ENCODE measurements around the gene TMEFF2.

DNA sequence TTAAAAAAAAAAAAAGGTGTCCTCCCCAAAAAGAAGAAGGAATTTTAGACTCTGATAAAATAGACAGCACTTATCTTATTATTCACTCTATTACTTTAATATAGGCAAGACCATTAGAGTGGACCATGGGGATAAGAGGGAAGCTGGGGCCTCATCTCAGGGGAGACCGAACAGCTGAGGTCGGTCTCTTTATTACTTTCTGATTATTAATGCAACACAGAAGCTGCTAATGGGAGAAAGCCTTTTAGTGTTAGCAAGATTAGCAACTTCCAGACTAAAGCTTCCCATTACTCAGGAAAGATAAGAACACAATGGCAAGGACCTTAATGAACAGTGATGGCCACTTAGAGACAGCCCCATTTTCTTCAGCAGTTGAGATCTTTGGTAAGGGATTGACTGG is 135.5 kb downstream of the TMEFF2 start:
- TF ChIP-seq, protein P1, sequence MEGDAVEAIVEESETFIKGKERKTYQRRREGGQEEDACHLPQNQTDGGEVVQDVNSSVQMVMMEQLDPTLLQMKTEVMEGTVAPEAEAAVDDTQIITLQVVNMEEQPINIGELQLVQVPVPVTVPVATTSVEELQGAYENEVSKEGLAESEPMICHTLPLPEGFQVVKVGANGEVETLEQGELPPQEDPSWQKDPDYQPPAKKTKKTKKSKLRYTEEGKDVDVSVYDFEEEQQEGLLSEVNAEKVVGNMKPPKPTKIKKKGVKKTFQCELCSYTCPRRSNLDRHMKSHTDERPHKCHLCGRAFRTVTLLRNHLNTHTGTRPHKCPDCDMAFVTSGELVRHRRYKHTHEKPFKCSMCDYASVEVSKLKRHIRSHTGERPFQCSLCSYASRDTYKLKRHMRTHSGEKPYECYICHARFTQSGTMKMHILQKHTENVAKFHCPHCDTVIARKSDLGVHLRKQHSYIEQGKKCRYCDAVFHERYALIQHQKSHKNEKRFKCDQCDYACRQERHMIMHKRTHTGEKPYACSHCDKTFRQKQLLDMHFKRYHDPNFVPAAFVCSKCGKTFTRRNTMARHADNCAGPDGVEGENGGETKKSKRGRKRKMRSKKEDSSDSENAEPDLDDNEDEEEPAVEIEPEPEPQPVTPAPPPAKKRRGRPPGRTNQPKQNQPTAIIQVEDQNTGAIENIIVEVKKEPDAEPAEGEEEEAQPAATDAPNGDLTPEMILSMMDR (IDR thresholded peaks at IDR 0.05 in 8 of 11, conservative IDR thresholded peaks at IDR 0.05 in 3 of 11) = no peak
- no peak for TF ChIP-seq POLR2A (IDR thresholded peaks at IDR 0.05)
- no peak for TF ChIP-seq POLR2AphosphoS5 (IDR thresholded peaks at IDR 0.05)

All from spleen (tissue), 7 donors.